ENCODE data around the gene FOXO1. TPM values are rescaled to one million over a fixed set of nuclear protein-coding genes. Genes with fewer than 3 reads are reported as not detected.

The FOXO1 gene
- total RNA-seq, 1 experiment from 2014 or later = 12.2 TPM

DNA sequence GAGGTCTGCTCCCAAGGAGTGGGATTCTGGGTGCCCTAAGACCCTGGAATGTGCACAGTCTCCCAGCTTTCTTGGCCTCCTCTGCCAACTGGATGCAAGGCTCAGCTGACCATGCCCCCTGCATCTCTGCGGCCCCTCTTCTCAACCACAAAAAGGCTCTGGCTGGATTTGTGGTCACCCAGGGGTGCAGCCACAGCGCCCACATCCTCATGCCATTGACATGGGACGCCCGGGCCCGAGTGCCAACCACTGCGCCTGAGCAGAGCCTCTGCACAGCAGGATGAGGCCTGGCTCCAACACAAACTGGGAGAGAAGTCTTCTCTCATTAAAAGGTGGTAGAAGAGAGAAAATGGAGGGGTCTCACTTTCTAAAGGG lies 103.5 kb downstream of the FOXO1 start:
- Histone ChIP-seq H3K36me3 (ENCODE audit: control insufficient read depth in 1 of 2, insufficient read depth in 2 of 2, low read length in 2 of 2) (no peaks in the 10 kb centered on the region), H3K9me3 (ENCODE audit: control insufficient read depth in 1 of 2, insufficient read depth in 1 of 2, low read depth in 1 of 2, low read length in 2 of 2) (no peaks in the 10 kb centered on the region), H3K4me2 (ENCODE audit: low read length) (no peak overlapping the region), H3K9ac (ENCODE audit: low read length) (no peak overlapping the region), H3K4me3 (replicated peaks in 1 of 2; ENCODE audit: low read depth in 1 of 2, low read length in 2 of 2) (no peak overlapping the region), H3K27me3 (ENCODE audit: insufficient read depth, low read length) (no peaks in the 10 kb centered on the region), H4K20me1 (ENCODE audit: insufficient read depth) (no peaks in the 10 kb centered on the region), H3K79me2 (ENCODE audit: insufficient read depth, low read length) (0 out of 2 replicates have a peak, but pooled peaks cover 3% of the 10 kb centered on the region), H3K4me1 (ENCODE audit: control insufficient read depth in 1 of 2, insufficient read depth in 2 of 2, low read length in 2 of 2) (no peaks in the 10 kb centered on the region), H3K27ac (ENCODE audit: low read depth, low read length) (no peak overlapping the region), H2AFZ (ENCODE audit: low read depth, low read length, poor library complexity, severe bottlenecking) (no peak overlapping the region), H3K9me2 (ENCODE audit: insufficient read depth) (no peaks in the 10 kb centered on the region)
- intact Hi-C loops (cut with micrococcal nuclease) = no loop called here
- TF ChIP-seq FOSL1 (IDR thresholded peaks at IDR 0.05; ENCODE audit: low read depth) (no peak), EGR1 (IDR thresholded peaks at IDR 0.05; ENCODE audit: low read depth) (no peak), POLR2A (IDR thresholded peaks at IDR 0.05; ENCODE audit: borderline replicate concordance, extremely low read depth, insufficient read depth, insufficient read length) (no peak), ZFX (IDR thresholded peaks at IDR 0.05) (no peak), RAD21 (IDR thresholded peaks at IDR 0.05; ENCODE audit: low read depth) (no peak), SRF (IDR thresholded peaks at IDR 0.05; ENCODE audit: low read depth) (no peak), YY1 (IDR thresholded peaks at IDR 0.05; ENCODE audit: extremely low read depth, insufficient replicate concordance, low read depth, low read length) (no peak), POLR2AphosphoS5 (IDR thresholded peaks at IDR 0.05; ENCODE audit: low read depth, low read length) (no peak)
- TF ChIP-seq, protein P1, sequence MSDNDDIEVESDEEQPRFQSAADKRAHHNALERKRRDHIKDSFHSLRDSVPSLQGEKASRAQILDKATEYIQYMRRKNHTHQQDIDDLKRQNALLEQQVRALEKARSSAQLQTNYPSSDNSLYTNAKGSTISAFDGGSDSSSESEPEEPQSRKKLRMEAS (IDR thresholded peaks at IDR 0.05) = no peak
- DNase-seq (ENCODE audit: low read depth, low spot score) (no peak), ATAC-seq (no peak)
- BruUV-seq (replicated peaks) = no TSS peak
- ChIA-PET POLR2A (no interaction called here), CTCF (no interaction called here), RAD21 (ENCODE audit: low non-redundant PET in 1 of 2, low total read pairs in 2 of 2, uncharacterized antibody in 2 of 2, unreplicated experiment in 2 of 2) (no interaction called here)

DNA sequence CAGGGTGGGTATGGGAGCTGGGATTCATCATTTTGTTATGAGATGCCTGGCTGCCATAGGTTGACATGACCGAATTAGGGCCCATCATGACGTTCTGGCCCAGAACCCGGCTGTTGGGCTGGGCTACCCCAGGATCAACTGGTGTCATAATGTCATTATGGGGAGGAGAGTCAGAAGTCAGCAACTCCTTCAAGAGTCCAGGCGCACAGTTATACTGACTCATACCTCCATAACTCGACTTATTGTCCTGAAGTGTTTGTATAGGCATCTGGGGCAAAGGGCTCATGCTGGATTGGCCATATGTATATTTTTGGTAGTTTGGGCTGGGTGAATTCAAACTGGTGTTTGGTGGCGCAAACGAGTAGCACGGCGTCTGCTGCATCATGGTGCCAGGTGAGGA lies 106.5 kb downstream of the FOXO1 start:
- Histone ChIP-seq H3K36me3 (ENCODE audit: control insufficient read depth in 1 of 2, insufficient read depth in 2 of 2, low read length in 2 of 2) (no peaks in the 10 kb centered on the region), H2AFZ (ENCODE audit: low read depth, low read length, poor library complexity, severe bottlenecking) (no peak overlapping the region), H3K4me3 (replicated peaks in 1 of 2; ENCODE audit: low read depth in 1 of 2, low read length in 2 of 2) (no peak overlapping the region), H3K4me1 (ENCODE audit: control insufficient read depth in 1 of 2, insufficient read depth in 2 of 2, low read length in 2 of 2) (no peaks in the 10 kb centered on the region), H3K9me2 (ENCODE audit: insufficient read depth) (no peaks in the 10 kb centered on the region), H3K79me2 (ENCODE audit: insufficient read depth, low read length) (no peaks in the 10 kb centered on the region), H3K9me3 (ENCODE audit: control insufficient read depth in 1 of 2, insufficient read depth in 1 of 2, low read depth in 1 of 2, low read length in 2 of 2) (no peaks in the 10 kb centered on the region), H3K9ac (ENCODE audit: low read length) (no peak overlapping the region), H3K4me2 (ENCODE audit: low read length) (no peak overlapping the region), H3K27ac (ENCODE audit: low read depth, low read length) (no peak overlapping the region), H3K27me3 (ENCODE audit: insufficient read depth, low read length) (no peaks in the 10 kb centered on the region), H4K20me1 (ENCODE audit: insufficient read depth) (no peaks in the 10 kb centered on the region)
- no peak for DNase-seq (ENCODE audit: low read depth, low spot score)
- intact Hi-C loops (cut with micrococcal nuclease) = no loop called here
- no TSS peak for BruUV-seq (replicated peaks)
- ChIA-PET POLR2A (no interaction called here), RAD21 (ENCODE audit: low non-redundant PET in 1 of 2, low total read pairs in 2 of 2, uncharacterized antibody in 2 of 2, unreplicated experiment in 2 of 2) (no interaction called here), CTCF (no interaction called here)
- TF ChIP-seq ATF3 (IDR thresholded peaks at IDR 0.05) (no peak), ZNF274 (IDR thresholded peaks at IDR 0.05; ENCODE audit: low read depth, low read length) (no peak), SIN3A (IDR thresholded peaks at IDR 0.05; ENCODE audit: low read depth) (no peak), EZH2 (IDR thresholded peaks at IDR 0.05) (no peak)
- TF ChIP-seq, protein P1 (IDR thresholded peaks at IDR 0.05) = no peak
- ATAC-seq = no peak

Data from HCT116 (cell line).